Measurements from ENCODE around the gene RAG2. TPM values are rescaled to one million over a fixed set of nuclear protein-coding genes. Genes with fewer than 3 reads are reported as not detected.

The RAG2 gene
- total and polyA plus RNA-seq, 10 of the 15 experiments (the other 5 are each of a cell fraction or from before 2014, with no cell fraction given): not detected

DNA sequence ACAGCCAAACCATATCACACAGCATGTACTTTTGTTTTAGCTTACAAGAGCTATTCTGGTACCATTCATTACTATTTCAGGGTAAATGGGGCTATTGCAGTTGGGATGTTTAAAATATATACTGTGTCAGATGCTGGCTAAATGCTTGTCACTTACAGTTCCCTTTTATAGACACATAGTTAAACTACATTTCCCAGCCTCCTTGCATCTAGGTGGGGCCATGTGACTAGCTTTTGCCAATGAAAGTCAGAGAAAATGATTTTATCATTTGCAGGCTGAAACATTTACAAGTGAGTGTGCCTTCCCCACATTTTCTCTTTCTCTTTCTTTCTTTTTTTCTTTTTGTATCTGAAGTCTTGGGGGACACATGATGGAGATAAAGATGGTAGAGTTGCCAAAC, 11.5 kb downstream of the RAG2 start:
- Histone ChIP-seq H3K4me2 (ENCODE audit: control insufficient read depth, insufficient read depth) (no peak overlapping the region), H3K27me3 (replicated peaks in 1 of 2; ENCODE audit: control insufficient read depth in 2 of 2, insufficient read depth in 2 of 2, low read length in 1 of 2) (no peaks in the 10 kb centered on the region), H3K79me2 (ENCODE audit: control insufficient read depth, insufficient read depth, low read length) (no peaks in the 10 kb centered on the region), H4K20me1 (ENCODE audit: control insufficient read depth, insufficient read depth) (no peaks in the 10 kb centered on the region), H3K9me3 (replicated peaks; ENCODE audit: control insufficient read depth, insufficient read depth, low read length) (no peaks in the 10 kb centered on the region; the same call in 2 of the 3 replicates), H3K36me3 (ENCODE audit: control insufficient read depth in 2 of 2, insufficient read depth in 2 of 2, low read length in 1 of 2) (no peaks in the 10 kb centered on the region), H3K4me1 (ENCODE audit: control insufficient read depth, insufficient read depth, low read length) (no peaks in the 10 kb centered on the region), H3K9ac (ENCODE audit: control insufficient read depth, insufficient read depth, low read length) (no peak overlapping the region), H3K4me3 (no peak overlapping the region), H3K27ac (ENCODE audit: control insufficient read depth, insufficient read depth) (no peak overlapping the region), H2AFZ (ENCODE audit: control insufficient read depth, low read depth, low read length) (no peak overlapping the region)
- ChIA-PET SMC1A (ENCODE audit: uncharacterized antibody, unreplicated experiment) (no interaction called here), CTCF (interaction anchor here (0.7 kb wide), 1 partner anchor 85 kb away, joined by 3 read pairs; no protein-coding TSS in a partner anchor), POLR2A (no interaction called here), RAD21 (ENCODE audit: unreplicated experiment) (no interaction called here)
- DNase-seq (ENCODE audit: low read depth, low spot score) (no peak), FAIRE-seq (no peak), ATAC-seq (peak; percentile 63)
- intact Hi-C loops (cut with micrococcal nuclease; ENCODE audit: unreplicated experiment): no loop called here
- no TSS peak for BruUV-seq (replicated peaks)
- in situ Hi-C loops (cut with MboI): no loop called here
- TF ChIP-seq CEBPB (IDR thresholded peaks at IDR 0.05; ENCODE audit: borderline replicate concordance in 1 of 2, low read depth in 2 of 2, low read length in 2 of 2): no peak
- peak; percentile 54; the same call in 1 of the 2 replicates for TF ChIP-seq HCFC1 (IDR thresholded peaks at IDR 0.05; ENCODE audit: low read length)
- no peak for TF ChIP-seq NR2C1 (IDR thresholded peaks at IDR 0.05)
- TF ChIP-seq, protein P1, sequence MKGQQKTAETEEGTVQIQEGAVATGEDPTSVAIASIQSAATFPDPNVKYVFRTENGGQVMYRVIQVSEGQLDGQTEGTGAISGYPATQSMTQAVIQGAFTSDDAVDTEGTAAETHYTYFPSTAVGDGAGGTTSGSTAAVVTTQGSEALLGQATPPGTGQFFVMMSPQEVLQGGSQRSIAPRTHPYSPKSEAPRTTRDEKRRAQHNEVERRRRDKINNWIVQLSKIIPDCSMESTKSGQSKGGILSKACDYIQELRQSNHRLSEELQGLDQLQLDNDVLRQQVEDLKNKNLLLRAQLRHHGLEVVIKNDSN (IDR thresholded peaks at IDR 0.05; ENCODE audit: borderline replicate concordance, extremely low read length, insufficient read depth, low read depth, low read length): peak; percentile 49
- no peak for TF ChIP-seq CEBPZ (IDR thresholded peaks at IDR 0.05; ENCODE audit: low read depth, low read length)
- TF ChIP-seq LARP7 (IDR thresholded peaks at IDR 0.05): no peak
- TF ChIP-seq ELK1 (IDR thresholded peaks at IDR 0.05; ENCODE audit: low read depth, low read length): no peak
- TF ChIP-seq ZBTB33 (IDR thresholded peaks at IDR 0.05): no peak
- no peak for TF ChIP-seq SP1 (IDR thresholded peaks at IDR 0.05; ENCODE audit: low read depth, low read length)
- no peak for TF ChIP-seq TCF12 (IDR thresholded peaks at IDR 0.05; ENCODE audit: low read depth, low read length)
- no peak for TF ChIP-seq ZBTB4 (CRISPR knock-in tag; IDR thresholded peaks at IDR 0.05)
- no peak for TF ChIP-seq TCF3 (IDR thresholded peaks at IDR 0.05; ENCODE audit: borderline replicate concordance, insufficient read depth, low read depth, low read length)
- no peak for TF ChIP-seq KDM1A (IDR thresholded peaks at IDR 0.05; ENCODE audit: borderline replicate concordance)
- no peak for TF ChIP-seq YY1 (IDR thresholded peaks at IDR 0.05; ENCODE audit: low read depth, low read length)
- TF ChIP-seq CBX3 (IDR thresholded peaks at IDR 0.05; ENCODE audit: borderline replicate concordance, low read depth): no peak
